VCaP (cell line): Measurements from ENCODE around the gene DCAKD.

ENCODE experiments used
- H3K27ac ChIP-seq: fragments of 450-650 bp; 2 replicates; pipeline ENCODE4 v1.5.1; 2017
- TF ChIP-seq, protein P1 (sequence below): fragments of 450-650 bp; conservative IDR thresholded peaks from 2 replicates; pipeline ENCODE4 v1.5.1; 2017; ENCODE audit warnings: mild to moderate bottlenecking, moderate library complexity

DCAKD gene

DNA sequence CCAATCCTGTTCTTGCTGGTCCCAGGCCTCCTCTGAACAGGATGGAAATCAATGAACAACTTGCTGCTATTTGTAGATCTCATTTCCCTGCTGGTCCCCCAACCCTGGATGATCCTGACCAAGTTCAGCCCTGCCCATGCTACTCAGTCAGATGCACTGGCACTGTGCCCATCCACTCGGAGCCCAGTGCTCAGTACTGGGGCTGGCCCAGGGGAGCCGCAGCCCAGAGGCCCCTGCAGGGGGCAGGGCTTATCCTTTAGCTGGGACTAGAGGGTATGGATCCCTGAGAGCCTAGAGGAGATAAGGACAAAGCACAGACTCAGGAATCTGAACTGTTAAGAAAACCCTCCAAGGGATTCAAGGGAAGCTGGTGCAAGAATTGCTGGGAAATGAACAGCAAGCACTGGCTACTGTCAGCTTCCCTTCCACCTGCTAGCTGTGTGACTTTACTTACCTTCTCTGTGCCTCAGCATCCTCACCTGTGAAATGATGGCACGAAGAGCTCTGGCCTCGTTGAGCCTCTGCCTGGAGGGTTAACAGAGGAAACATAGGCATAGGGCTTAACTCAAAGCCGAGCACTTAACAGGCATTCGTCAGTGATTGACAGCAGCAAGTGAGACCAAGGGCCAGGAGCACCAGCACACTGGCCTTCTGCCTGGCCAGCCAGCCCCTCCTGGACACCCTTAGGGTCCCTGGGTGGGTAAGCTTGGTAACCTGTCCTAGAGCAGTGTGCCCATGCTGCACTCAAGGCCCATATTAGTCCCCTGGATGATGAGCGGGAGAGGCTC lies 53.5 kb downstream of the DCAKD start:
- TF ChIP-seq, protein P1, sequence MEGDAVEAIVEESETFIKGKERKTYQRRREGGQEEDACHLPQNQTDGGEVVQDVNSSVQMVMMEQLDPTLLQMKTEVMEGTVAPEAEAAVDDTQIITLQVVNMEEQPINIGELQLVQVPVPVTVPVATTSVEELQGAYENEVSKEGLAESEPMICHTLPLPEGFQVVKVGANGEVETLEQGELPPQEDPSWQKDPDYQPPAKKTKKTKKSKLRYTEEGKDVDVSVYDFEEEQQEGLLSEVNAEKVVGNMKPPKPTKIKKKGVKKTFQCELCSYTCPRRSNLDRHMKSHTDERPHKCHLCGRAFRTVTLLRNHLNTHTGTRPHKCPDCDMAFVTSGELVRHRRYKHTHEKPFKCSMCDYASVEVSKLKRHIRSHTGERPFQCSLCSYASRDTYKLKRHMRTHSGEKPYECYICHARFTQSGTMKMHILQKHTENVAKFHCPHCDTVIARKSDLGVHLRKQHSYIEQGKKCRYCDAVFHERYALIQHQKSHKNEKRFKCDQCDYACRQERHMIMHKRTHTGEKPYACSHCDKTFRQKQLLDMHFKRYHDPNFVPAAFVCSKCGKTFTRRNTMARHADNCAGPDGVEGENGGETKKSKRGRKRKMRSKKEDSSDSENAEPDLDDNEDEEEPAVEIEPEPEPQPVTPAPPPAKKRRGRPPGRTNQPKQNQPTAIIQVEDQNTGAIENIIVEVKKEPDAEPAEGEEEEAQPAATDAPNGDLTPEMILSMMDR = no peak
- no peak overlapping the region for H3K27ac ChIP-seq

GRCh38 chr17:44996304-44996703 lies 55.1 kb downstream of the DCAKD start:
- H3K27ac ChIP-seq = no peak overlapping the region
- TF ChIP-seq, protein P1 = no peak

- TF ChIP-seq, protein P1 = no peak
- H3K27ac ChIP-seq = no peak overlapping the region
These were observed 55.9 kb downstream of the DCAKD start for GRCh38 chr17:44995436-44996001.

DNA sequence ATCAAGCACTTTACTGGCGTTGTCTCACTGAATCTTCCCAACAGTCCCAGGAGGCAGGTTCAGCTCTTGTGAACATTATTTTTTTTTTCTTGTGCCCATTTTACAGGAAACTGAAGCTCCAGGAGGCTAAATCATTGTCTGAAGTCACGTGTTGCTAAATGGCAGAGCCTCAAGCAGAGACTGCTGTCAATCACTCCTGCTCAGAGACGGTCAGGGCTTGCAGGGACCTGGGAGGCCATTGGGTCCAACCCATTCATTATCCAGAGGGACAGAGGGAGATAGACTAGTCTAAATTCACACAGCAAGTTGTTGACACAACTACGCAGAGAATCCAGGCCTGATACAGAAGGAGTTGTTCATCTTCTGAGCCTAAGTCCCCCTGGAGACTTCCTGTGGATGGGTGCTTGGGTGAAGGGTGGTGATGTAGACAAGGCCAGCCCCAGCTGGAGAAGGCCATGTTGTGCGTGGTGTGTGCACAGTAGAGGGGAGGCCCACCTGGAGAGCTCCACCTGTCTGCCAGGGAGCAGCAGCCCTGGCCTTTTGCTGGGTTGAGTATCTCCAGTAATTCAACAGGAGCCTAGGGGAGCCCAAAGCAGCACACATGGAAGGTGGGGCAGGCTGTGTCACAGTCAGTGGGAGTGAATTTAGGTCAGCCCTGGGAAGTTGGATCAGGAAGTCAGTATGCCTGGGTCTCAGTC lies 59.0 kb downstream of the DCAKD start:
- no peak overlapping the region for H3K27ac ChIP-seq
- TF ChIP-seq, protein P1 = no peak

DNA sequence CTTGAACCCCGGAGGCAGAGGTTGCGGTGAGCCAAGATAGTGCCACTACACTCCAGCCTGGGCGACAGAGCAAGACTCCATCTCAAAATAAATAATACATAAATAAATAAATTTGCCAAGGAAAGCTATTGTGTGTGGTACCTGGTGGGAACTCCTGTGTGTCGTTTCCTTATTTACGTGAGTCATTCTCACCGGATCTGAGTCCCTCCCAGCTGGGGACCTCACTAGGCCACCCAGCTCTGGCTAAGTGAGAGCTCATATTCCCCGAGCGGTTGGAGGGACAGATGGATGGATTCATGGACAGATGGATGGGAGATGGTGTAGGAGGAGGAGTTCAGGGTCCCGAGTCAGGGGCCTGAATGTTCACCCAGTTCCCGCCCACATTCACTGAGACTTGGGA lies 60.4 kb downstream of the DCAKD start:
- no peak overlapping the region for H3K27ac ChIP-seq
- TF ChIP-seq, protein P1 = no peak

DNA sequence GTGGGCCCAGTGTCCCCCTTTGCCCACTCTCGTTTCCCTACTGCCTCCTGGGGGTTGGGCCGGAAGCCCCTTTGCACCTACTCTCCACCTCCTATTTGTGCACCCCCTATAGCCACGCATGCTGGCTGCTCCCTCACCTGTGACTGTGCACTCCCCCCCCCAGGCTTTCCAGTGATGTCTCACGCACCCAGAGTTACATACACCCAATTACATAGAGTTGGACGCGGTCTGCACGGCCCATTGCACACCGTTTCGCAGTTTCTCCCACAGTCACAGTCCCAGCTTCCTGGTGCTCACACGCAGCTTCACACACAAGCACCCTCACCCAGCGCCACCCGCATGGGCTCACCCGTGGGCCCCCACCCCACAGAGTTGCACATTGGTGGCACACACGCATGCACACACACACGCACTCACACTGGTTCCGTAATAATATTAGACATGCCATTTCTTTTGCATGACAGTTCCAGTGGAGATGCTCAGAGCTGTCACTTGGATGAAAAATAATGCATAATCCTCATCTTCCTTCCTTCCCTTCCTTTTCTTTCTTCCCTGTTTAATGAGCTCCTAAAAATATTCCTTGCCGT lies 61.8 kb downstream of the DCAKD start:
- no peak overlapping the region for H3K27ac ChIP-seq
- TF ChIP-seq, protein P1 = no peak
